HepG2 (cell line): Measurements from ENCODE around the gene SPAG8. TPM values are rescaled to one million over a fixed set of nuclear protein-coding genes. Genes with fewer than 3 reads are reported as not detected.

Experiments
- GATAD2A ChIP-seq: IDR thresholded peaks from 2 replicates; pipeline ENCODE4 v1.6.1; 2016
- HNF4A ChIP-seq: sonication (generic); formaldehyde crosslinking; IDR thresholded peaks from 2 replicates; pipeline ENCODE4 v1.4.0; 2020; ENCODE audit warnings: missing genetic modification reagents
- IRX3 ChIP-seq: sonication (generic); formaldehyde crosslinking; IDR thresholded peaks from 2 replicates; pipeline ENCODE4 v1.8.1; 2023; ENCODE audit warnings: mild to moderate bottlenecking, low read depth, missing genetic modification reagents, borderline replicate concordance
- KMT2B ChIP-seq: IDR thresholded peaks from 2 replicates; pipeline ENCODE4 v1.6.1; 2016; ENCODE audit warnings: missing genetic modification reagents, missing compliant biosample characterization
- MIER3 ChIP-seq: IDR thresholded peaks from 2 replicates; pipeline ENCODE4 v1.6.1; 2016; ENCODE audit warnings: missing compliant biosample characterization, borderline replicate concordance
- NFKB2 ChIP-seq: sonication (generic); formaldehyde crosslinking; IDR thresholded peaks from 2 replicates; pipeline ENCODE4 v1.4.0; 2020; ENCODE audit warnings: missing genetic modification reagents, borderline replicate concordance
- PPARG ChIP-seq: conservative IDR thresholded peaks from 2 replicates; pipeline ENCODE4 v1.6.1; 2016; ENCODE audit warnings: missing biosample characterization, missing genetic modification reagents
- PRMT3 ChIP-seq: sonication (generic); formaldehyde crosslinking; IDR thresholded peaks from 2 replicates; pipeline ENCODE4 v1.8.1; 2022; ENCODE audit warnings: low read depth, mild to moderate bottlenecking, moderate library complexity, missing genetic modification reagents, borderline replicate concordance
- ZFYVE20 ChIP-seq: sonication (generic); formaldehyde crosslinking; IDR thresholded peaks from 2 replicates; pipeline ENCODE4 v1.8.0; 2023; ENCODE audit warnings: low read depth, mild to moderate bottlenecking, moderate library complexity, missing genetic modification reagents, borderline replicate concordance
- ZMYM4 ChIP-seq: sonication (generic); formaldehyde crosslinking; IDR thresholded peaks from 2 replicates; pipeline ENCODE4 v1.8.1; 2023; ENCODE audit warnings: mild to moderate bottlenecking, missing genetic modification reagents
- ZNF138 ChIP-seq: sonication (generic); formaldehyde crosslinking; IDR thresholded peaks from 2 replicates; pipeline ENCODE4 v1.5.0; 2020; ENCODE audit warnings: mild to moderate bottlenecking, low read depth, missing genetic modification reagents
- ZNF225 ChIP-seq: sonication (generic); formaldehyde crosslinking; IDR thresholded peaks from 2 replicates; pipeline ENCODE4 v1.4.0; 2020; ENCODE audit warnings: mild to moderate bottlenecking, missing genetic modification reagents
- ZNF317 ChIP-seq: sonication (generic); formaldehyde crosslinking; IDR thresholded peaks from 2 replicates; pipeline ENCODE4 v1.5.0; 2020; ENCODE audit warnings: mild to moderate bottlenecking, missing genetic modification reagents
- ZNF335 ChIP-seq: sonication (generic); formaldehyde crosslinking; IDR thresholded peaks from 2 replicates; pipeline ENCODE4 v1.4.0; 2020; ENCODE audit warnings: missing genetic modification reagents
- ZNF337 ChIP-seq: sonication (generic); formaldehyde crosslinking; IDR thresholded peaks from 2 replicates; pipeline ENCODE4 v1.5.1; 2020; ENCODE audit warnings: missing genetic modification reagents, low read depth, mild to moderate bottlenecking, borderline replicate concordance
- ZNF343 ChIP-seq: sonication (generic); formaldehyde crosslinking; IDR thresholded peaks from 2 replicates; pipeline ENCODE4 v1.4.0; 2020; ENCODE audit warnings: mild to moderate bottlenecking, missing genetic modification reagents
- ZNF562 ChIP-seq: sonication (generic); formaldehyde crosslinking; IDR thresholded peaks from 2 replicates; pipeline ENCODE4 v1.8.0; 2022; ENCODE audit warnings: missing genetic modification reagents, borderline replicate concordance
- ZSCAN31 ChIP-seq: sonication (generic); formaldehyde crosslinking; IDR thresholded peaks from 2 replicates; pipeline ENCODE4 v1.5.0; 2020; ENCODE audit warnings: low read depth, mild to moderate bottlenecking, missing genetic modification reagents
- polyA plus RNA-seq, 8 experiments: library from polyadenylated mRNA; depleted of rRNA in 3 of 8; stranded (reverse) in 7 of 8; unstranded in 1 of 8; fragments of >200 nt; fragmentation: Illumina TruSeq in 4 of 8; extraction: Trizol in 4 of 8; gene quantifications; 2 replicates each; pipeline versions ENCODE4 v1.2.1 to v1.2.3, GENCODE V29; 2011 to 2016; ENCODE audit warnings: low read depth in 4 of 8, missing spikeins in 1 of 8, mixed read lengths in 1 of 8; ENCODE audit not compliant: insufficient read depth in 1 of 8
- total RNA-seq, 5 experiments: library from RNA; depleted of rRNA; stranded (reverse); fragments of >200 nt; fragmentation: Illumina TruSeq; extraction: Trizol; gene quantifications; 2 replicates each; pipeline ENCODE4 v1.2.3, GENCODE V29; 2016; ENCODE audit warnings: low read depth in 1 of 5
- TF ChIP-seq, protein P1 (sequence below): sonication (generic); formaldehyde crosslinking; IDR thresholded peaks from 2 replicates; pipeline ENCODE4 v1.8.0; 2022; ENCODE audit warnings: mild to moderate bottlenecking, missing genetic modification reagents
- TF ChIP-seq, protein P2 (sequence below): sonication (generic); formaldehyde crosslinking; IDR thresholded peaks from 2 replicates; pipeline ENCODE4 v1.5.0; 2020; ENCODE audit warnings: missing genetic modification reagents
- TF ChIP-seq, protein P3 (sequence below): sonication (generic); formaldehyde crosslinking; IDR thresholded peaks from 2 replicates; pipeline ENCODE4 v1.4.0; 2020; ENCODE audit warnings: mild to moderate bottlenecking, missing genetic modification reagents
- TF ChIP-seq, protein P4 (sequence below): sonication (generic); formaldehyde crosslinking; IDR thresholded peaks from 2 replicates; pipeline ENCODE4 v1.4.0; 2020; ENCODE audit warnings: mild to moderate bottlenecking, missing genetic modification reagents, borderline replicate concordance
- TF ChIP-seq, protein P5 (sequence below): sonication (generic); formaldehyde crosslinking; IDR thresholded peaks from 2 replicates; pipeline ENCODE4 v1.8.1; 2023; ENCODE audit warnings: mild to moderate bottlenecking, missing genetic modification reagents

Gene SPAG8
- total and polyA plus RNA-seq, 2 of the 13 experiments (the other 11 are each of a cell fraction or from before 2014, with no cell fraction given), result 0.18 to 0.27 TPM

DNA sequence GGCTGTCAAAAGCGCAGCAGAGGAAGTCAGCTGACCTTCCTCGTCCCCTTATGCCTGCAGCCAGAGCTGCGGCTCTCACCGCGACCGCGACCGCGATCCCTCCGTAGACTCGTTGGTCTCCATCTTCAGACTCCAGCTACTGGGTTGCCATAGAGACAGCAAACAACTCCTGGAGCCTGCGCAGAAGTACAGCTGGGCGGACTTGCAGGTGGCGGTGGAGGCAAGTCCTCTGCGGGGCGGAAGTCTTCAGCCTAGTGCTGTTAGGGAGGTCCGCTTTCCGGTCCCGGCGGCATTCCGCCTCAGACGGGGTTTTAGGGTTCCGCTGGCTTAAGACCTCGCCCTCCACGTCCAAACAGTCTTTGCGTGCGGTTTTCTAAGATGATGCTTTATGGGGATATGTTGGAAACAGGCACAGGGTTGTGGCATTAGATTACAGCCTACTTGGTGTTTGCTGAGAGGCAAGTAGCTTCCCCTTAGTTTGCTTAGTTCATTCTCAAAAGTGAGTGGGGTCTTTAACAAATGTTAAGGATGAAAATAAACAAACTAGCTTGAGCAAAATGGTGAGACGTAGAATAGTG lies at the start of gene SPAG8 (continued):
- TF ChIP-seq PRMT3 (no peak), GATAD2A (CRISPR knock-in tag) (peak; percentile 65), NFKB2 (CRISPR knock-in tag) (no peak; the same call in 1 of the 2 replicates), ZNF225 (CRISPR knock-in tag) (0 out of 2 replicates have a peak, but pooled peaks have one; percentile 8), ZNF562 (CRISPR knock-in tag) (no peak), HNF4A (CRISPR knock-in tag) (no peak), ZNF317 (0 out of 2 replicates have a peak, but pooled peaks have one; percentile 15), IRX3 (CRISPR knock-in tag) (peak; percentile 36; the same call in 1 of the 2 replicates), ZNF335 (peak; percentile 56; the same call in 1 of the 2 replicates), ZNF337 (CRISPR knock-in tag) (no peak), ZNF343 (CRISPR knock-in tag) (no peak), KMT2B (CRISPR knock-in tag) (no peak; the same call in 1 of the 2 replicates), ZMYM4 (CRISPR knock-in tag) (0 out of 2 replicates have a peak, but pooled peaks have one; percentile 35), ZNF138 (CRISPR knock-in tag) (0 out of 2 replicates have a peak, but pooled peaks have one; percentile 38), MIER3 (CRISPR knock-in tag) (peak; percentile 57; the same call in 1 of the 2 replicates), PPARG (CRISPR knock-in tag) (peak; percentile 70; the same call in 1 of the 2 replicates), ZFYVE20 (CRISPR knock-in tag) (no peak), ZSCAN31 (CRISPR knock-in tag) (no peak; the same call in none of the 2 replicates)
- TF ChIP-seq, protein P1, sequence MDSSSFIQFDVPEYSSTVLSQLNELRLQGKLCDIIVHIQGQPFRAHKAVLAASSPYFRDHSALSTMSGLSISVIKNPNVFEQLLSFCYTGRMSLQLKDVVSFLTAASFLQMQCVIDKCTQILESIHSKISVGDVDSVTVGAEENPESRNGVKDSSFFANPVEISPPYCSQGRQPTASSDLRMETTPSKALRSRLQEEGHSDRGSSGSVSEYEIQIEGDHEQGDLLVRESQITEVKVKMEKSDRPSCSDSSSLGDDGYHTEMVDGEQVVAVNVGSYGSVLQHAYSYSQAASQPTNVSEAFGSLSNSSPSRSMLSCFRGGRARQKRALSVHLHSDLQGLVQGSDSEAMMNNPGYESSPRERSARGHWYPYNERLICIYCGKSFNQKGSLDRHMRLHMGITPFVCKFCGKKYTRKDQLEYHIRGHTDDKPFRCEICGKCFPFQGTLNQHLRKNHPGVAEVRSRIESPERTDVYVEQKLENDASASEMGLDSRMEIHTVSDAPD (CRISPR knock-in tag), result no peak
- TF ChIP-seq, protein P2, sequence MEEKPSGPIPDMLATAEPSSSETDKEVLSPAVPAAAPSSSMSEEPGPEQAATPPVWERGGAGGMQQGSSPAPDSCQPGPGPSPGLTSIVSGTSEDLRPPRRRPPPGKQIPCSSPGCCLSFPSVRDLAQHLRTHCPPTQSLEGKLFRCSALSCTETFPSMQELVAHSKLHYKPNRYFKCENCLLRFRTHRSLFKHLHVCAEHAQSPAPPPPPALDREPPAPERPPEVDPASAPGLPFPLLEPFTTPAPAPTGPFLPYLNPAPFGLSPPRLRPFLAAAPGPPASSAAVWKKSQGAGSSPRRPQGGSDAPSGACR, result no peak
- TF ChIP-seq, protein P3, sequence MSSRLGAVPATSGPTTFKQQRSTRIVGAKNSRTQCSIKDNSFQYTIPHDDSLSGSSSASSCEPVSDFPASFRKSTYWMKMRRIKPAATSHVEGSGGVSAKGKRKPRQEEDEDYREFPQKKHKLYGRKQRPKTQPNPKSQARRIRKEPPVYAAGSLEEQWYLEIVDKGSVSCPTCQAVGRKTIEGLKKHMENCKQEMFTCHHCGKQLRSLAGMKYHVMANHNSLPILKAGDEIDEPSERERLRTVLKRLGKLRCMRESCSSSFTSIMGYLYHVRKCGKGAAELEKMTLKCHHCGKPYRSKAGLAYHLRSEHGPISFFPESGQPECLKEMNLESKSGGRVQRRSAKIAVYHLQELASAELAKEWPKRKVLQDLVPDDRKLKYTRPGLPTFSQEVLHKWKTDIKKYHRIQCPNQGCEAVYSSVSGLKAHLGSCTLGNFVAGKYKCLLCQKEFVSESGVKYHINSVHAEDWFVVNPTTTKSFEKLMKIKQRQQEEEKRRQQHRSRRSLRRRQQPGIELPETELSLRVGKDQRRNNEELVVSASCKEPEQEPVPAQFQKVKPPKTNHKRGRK (CRISPR knock-in tag), result no peak
- TF ChIP-seq, protein P4, sequence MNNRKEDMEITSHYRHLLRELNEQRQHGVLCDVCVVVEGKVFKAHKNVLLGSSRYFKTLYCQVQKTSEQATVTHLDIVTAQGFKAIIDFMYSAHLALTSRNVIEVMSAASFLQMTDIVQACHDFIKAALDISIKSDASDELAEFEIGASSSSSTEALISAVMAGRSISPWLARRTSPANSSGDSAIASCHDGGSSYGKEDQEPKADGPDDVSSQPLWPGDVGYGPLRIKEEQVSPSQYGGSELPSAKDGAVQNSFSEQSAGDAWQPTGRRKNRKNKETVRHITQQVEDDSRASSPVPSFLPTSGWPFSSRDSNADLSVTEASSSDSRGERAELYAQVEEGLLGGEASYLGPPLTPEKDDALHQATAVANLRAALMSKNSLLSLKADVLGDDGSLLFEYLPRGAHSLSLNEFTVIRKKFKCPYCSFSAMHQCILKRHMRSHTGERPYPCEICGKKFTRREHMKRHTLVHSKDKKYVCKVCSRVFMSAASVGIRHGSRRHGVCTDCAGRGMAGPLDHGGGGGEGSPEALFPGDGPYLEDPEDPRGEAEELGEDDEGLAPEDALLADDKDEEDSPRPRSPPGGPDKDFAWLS, result no peak
- TF ChIP-seq, protein P5, sequence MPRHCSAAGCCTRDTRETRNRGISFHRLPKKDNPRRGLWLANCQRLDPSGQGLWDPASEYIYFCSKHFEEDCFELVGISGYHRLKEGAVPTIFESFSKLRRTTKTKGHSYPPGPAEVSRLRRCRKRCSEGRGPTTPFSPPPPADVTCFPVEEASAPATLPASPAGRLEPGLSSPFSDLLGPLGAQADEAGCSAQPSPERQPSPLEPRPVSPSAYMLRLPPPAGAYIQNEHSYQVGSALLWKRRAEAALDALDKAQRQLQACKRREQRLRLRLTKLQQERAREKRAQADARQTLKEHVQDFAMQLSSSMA, result no peak; the same call in 1 of the 2 replicates
